Effector memory CD8-positive, alpha-beta T cell (primary cell): ENCODE results near the gene SEMA4F.
A peak's percentile ranks its signal among the peaks of the same experiment; 100 is the strongest.

Source experiments
- ATAC-seq: fragments of 150-1000 bp; cut with Tn5 transposase; replicated peaks from 2 replicates; pipeline ENCODE4 v1.10.0; 2021; ENCODE audit warnings: mild to moderate bottlenecking, moderate library complexity
- DNase-seq, 3 experiments: peaks; one replicate each; pipeline ENCODE4 v3.0.0; 2021
- H3K27ac Mint-ChIP-seq, 2 donors: one replicate each; pipeline ENCODE4 v1.8.0; 2022; ENCODE audit warnings: mild to moderate bottlenecking in 2 of 2, mixed read lengths in 2 of 2, moderate library complexity in 2 of 2
- H3K27me3 Mint-ChIP-seq, 2 donors: one replicate each; pipeline ENCODE4 v1.8.0; 2022; ENCODE audit warnings: mixed read lengths in 2 of 2
- H3K36me3 Mint-ChIP-seq: one replicate; pipeline ENCODE4 v1.8.0; 2022; ENCODE audit warnings: mild to moderate bottlenecking, moderate library complexity, mixed read lengths; ENCODE audit not compliant: insufficient read depth
- H3K4me1 Mint-ChIP-seq, 2 donors: one replicate each; pipeline ENCODE4 v1.8.0; 2022; ENCODE audit warnings: low read depth in 2 of 2, mixed read lengths in 2 of 2
- H3K4me3 Mint-ChIP-seq, 2 donors: one replicate each; pipeline ENCODE4 v1.8.0; 2022; ENCODE audit warnings: mild to moderate bottlenecking in 2 of 2, mixed read lengths in 2 of 2, moderate library complexity in 2 of 2
- H3K9me3 Mint-ChIP-seq, 2 donors: one replicate each; pipeline ENCODE4 v1.8.0; 2022; ENCODE audit warnings: mixed read lengths in 2 of 2

Gene SEMA4F

GRCh38 chr2:74702001-74702715, 48.1 kb downstream of the SEMA4F start:
- Mint-ChIP-seq H3K27me3 (no peaks in the 10 kb centered on the region), H3K4me3 (no peak overlapping the region), H3K9me3 (no peaks in the 10 kb centered on the region), H3K36me3 (no peaks in the 10 kb centered on the region), H3K27ac (no peak overlapping the region), H3K4me1 (no peaks in the 10 kb centered on the region)
- DNase-seq: no peak
- no peak for ATAC-seq

DNA sequence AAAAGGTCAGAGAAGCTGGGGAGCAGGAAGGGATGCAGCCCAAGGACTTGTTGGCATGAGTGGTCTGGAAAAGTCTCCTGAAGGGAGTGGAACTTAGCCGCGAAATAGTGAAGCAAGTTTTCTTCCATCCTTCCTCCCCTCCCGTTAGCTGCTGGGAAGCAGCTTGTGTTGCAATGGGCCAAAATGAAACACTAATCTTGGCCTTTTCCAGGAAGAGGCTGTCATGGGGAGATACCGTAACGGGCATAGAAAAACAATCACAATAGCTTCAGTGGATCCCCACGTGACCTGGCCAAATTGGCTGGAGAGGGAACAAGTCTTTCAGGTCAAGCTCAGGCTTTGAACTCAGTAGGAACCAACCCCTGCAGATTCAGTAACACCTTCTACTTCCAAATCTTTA, 49.3 kb downstream of the SEMA4F start:
- Mint-ChIP-seq H3K27me3 (no peaks in the 10 kb centered on the region), H3K9me3 (no peaks in the 10 kb centered on the region), H3K4me1 (no peaks in the 10 kb centered on the region), H3K4me3 (no peak overlapping the region), H3K36me3 (no peaks in the 10 kb centered on the region), H3K27ac (no peak overlapping the region)
- DNase-seq (no peak), ATAC-seq (no peak)

DNA sequence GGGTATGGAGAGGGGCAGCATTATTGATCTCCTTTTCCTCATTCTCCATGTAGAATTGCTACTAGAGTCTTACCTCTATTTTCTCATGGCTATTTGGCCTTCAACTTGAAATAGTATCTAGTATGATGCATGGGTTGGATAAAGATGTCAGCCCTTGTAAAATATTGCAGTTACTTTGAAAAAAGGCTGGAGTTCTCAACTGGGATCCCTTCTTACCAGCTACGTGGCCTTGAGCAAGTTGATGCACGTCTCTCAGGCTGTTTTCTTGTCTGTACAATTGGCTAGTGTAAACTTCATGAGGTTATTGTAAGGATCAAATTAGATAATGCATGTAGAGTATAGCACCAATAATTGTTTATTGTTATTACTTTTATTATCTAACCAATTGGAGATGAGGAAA, 50.2 kb downstream of the SEMA4F start:
- no peaks in the 10 kb centered on the region for H3K36me3 Mint-ChIP-seq
- no peak overlapping the region for H3K4me3 Mint-ChIP-seq
- H3K27ac Mint-ChIP-seq: no peak overlapping the region
- no peaks in the 10 kb centered on the region for H3K4me1 Mint-ChIP-seq
- no peaks in the 10 kb centered on the region for H3K9me3 Mint-ChIP-seq
- ATAC-seq (no peak), DNase-seq (no peak)
- no peaks in the 10 kb centered on the region for H3K27me3 Mint-ChIP-seq

GRCh38 chr2:74706741-74707140, 52.7 kb downstream of the SEMA4F start:
- Mint-ChIP-seq H3K9me3 (no peaks in the 10 kb centered on the region), H3K4me3 (no peak overlapping the region), H3K4me1 (no peaks in the 10 kb centered on the region), H3K36me3 (no peaks in the 10 kb centered on the region), H3K27me3 (no peaks in the 10 kb centered on the region), H3K27ac (no peak overlapping the region)
- no peak for DNase-seq
- ATAC-seq: no peak

- ATAC-seq (no peak), DNase-seq (no peak)
- Mint-ChIP-seq H3K36me3 (no peaks in the 10 kb centered on the region), H3K27me3 (no peaks in the 10 kb centered on the region), H3K4me1 (no peaks in the 10 kb centered on the region), H3K9me3 (no peaks in the 10 kb centered on the region), H3K4me3 (no peak overlapping the region), H3K27ac (no peak overlapping the region)
Measured at GRCh38 chr2:74707837-74708236, 53.8 kb downstream of the SEMA4F start.

- H3K27me3 Mint-ChIP-seq: no peaks in the 10 kb centered on the region
- H3K27ac Mint-ChIP-seq: no peak overlapping the region
- H3K36me3 Mint-ChIP-seq: no peaks in the 10 kb centered on the region
- no peaks in the 10 kb centered on the region for H3K4me1 Mint-ChIP-seq
- DNase-seq (no peak), ATAC-seq (no peak)
- H3K4me3 Mint-ChIP-seq: no peak overlapping the region
- H3K9me3 Mint-ChIP-seq: no peaks in the 10 kb centered on the region
Measured at GRCh38 chr2:74708296-74708695, 54.2 kb downstream of the SEMA4F start.

GRCh38 chr2:74708883-74709282, 54.8 kb downstream of the SEMA4F start:
- no peak overlapping the region for H3K27ac Mint-ChIP-seq
- no peaks in the 10 kb centered on the region for H3K36me3 Mint-ChIP-seq
- H3K9me3 Mint-ChIP-seq: no peaks in the 10 kb centered on the region
- DNase-seq (no peak), ATAC-seq (no peak)
- no peak overlapping the region for H3K4me3 Mint-ChIP-seq
- H3K27me3 Mint-ChIP-seq: no peaks in the 10 kb centered on the region
- H3K4me1 Mint-ChIP-seq: no peaks in the 10 kb centered on the region

DNA sequence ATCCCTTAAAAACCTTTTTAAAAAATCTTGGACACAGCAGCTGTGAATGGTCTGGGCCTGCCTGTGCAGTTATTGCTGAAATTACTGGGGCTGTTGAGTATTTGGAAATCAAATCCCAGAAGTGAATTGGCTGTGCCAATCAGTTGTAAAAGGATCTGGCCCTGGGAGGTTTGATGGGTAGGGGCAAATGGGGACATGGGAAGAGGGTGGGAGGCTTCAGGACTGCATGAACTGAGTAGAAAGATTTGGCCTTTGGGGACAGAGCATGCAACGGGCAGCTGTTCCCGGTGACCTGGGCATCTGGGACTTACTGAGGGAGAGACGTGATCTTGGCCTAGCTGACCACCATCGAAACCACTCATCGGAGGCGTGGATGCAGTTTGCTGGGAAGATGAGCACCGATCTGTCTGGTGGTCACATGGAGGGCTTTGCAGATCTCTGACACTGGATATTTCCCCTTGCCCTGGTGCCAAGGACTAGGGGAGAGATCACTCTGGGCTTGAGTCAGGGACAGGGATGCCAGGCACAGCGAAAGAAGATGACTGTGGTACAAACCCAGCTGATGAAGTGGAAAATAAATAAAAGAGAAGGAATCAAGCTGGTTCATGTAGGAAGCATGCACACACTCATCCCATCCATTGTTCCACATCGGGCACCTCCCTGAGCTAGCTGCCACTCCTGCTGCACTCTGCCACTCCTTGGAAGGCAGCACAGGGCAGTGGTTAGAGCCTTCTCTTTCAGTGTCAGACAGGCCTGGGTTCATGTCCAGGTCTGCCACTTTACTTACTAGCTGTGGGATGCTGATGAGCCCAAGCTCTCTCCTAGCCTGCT, 58.4 kb downstream of the SEMA4F start:
- no peaks in the 10 kb centered on the region for H3K36me3 Mint-ChIP-seq
- H3K9me3 Mint-ChIP-seq: no peaks in the 10 kb centered on the region
- no peak for DNase-seq
- peaks cover 0 to 7% of the 10 kb centered on the region in 2 donors for H3K27me3 Mint-ChIP-seq
- H3K27ac Mint-ChIP-seq: no peak overlapping the region
- H3K4me1 Mint-ChIP-seq: peaks cover 0 to 6% of the 10 kb centered on the region in 2 donors
- ATAC-seq: no peak
- H3K4me3 Mint-ChIP-seq: no peak overlapping the region

GRCh38 chr2:74714691-74715080, 60.6 kb downstream of the SEMA4F start:
- Mint-ChIP-seq H3K4me1 (peaks cover 0 to 6% of the 10 kb centered on the region in 2 donors), H3K27ac (no peak overlapping the region), H3K27me3 (peaks cover 0 to 7% of the 10 kb centered on the region in 2 donors), H3K4me3 (peak overlapping the region; percentile 78 to 79), H3K36me3 (no peaks in the 10 kb centered on the region), H3K9me3 (no peaks in the 10 kb centered on the region)
- ATAC-seq: no peak
- DNase-seq: no peak

DNA sequence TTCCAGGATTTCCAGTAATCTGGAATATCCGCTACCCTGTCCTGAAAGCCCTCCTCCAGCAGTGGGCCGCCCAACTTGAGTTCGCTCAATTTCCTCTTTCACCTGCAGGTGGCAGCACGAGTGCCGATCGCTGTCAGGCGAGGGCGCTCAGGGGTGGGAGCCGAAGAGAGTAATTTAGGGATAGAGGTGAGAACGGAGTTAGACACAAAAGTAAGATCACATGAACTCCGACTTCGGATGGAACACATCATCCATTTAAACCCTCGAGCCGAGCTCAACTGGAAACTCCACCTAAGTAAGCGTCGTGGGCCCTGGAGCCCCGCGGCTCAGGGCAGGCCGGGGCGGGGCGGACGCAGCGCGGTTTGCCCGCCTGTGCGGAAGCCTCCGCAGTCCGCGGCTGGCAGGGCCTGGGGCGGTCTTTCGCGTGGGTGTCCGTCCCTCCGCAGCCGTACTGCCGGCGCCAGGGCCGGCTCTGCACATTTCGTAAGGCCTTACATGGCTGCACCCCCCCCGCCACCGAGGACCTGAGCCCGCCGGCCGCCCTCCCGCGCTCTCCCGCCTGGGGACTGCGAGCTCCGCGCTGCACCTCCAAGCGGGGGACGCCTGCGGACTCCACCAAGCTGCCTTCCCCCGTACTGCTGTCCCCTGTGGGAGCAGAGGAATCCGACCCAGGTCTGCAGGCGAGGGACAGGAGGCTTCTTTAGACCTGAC, 61.2 kb downstream of the SEMA4F start:
- no peak overlapping the region for H3K27ac Mint-ChIP-seq
- no peaks in the 10 kb centered on the region for H3K36me3 Mint-ChIP-seq
- peaks cover 0 to 6% of the 10 kb centered on the region in 2 donors for H3K4me1 Mint-ChIP-seq

DNA sequence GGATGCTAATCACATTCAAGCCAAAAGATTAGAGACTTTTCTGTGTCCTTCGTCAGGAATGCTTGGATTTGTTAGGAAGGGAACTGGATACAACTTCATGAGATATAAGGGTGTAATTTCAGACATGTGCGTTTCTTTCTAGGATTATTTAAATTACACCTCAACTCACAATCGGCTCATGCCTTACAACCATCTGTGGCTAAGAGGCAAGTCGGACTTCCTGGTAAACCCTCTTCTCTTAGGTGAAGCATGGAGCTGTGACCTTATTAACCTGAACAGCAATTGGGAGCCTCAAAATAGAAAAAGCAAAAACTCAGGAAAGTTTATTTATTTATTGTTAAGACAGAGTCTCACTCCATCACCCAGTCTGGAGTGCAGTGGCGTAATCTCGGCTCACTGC, 61.8 kb downstream of the SEMA4F start:
- no peak for ATAC-seq
- Mint-ChIP-seq H3K4me3 (peak overlapping the region; percentile 78 to 79), H3K27ac (no peak overlapping the region), H3K9me3 (no peaks in the 10 kb centered on the region), H3K36me3 (no peaks in the 10 kb centered on the region), H3K4me1 (peaks cover 0 to 6% of the 10 kb centered on the region in 2 donors), H3K27me3 (peaks cover 0 to 7% of the 10 kb centered on the region in 2 donors)
- no peak for DNase-seq

More for the DNA sequence above, 61.2 kb downstream of the SEMA4F start:
- Mint-ChIP-seq H3K9me3 (no peaks in the 10 kb centered on the region), H3K27me3 (peaks cover 0 to 7% of the 10 kb centered on the region in 2 donors), H3K4me3 (peak overlapping the region; percentile 78 to 79)
- peak; percentile 79 to 82 (median 80) for DNase-seq
- peak; percentile 88 for ATAC-seq

DNA sequence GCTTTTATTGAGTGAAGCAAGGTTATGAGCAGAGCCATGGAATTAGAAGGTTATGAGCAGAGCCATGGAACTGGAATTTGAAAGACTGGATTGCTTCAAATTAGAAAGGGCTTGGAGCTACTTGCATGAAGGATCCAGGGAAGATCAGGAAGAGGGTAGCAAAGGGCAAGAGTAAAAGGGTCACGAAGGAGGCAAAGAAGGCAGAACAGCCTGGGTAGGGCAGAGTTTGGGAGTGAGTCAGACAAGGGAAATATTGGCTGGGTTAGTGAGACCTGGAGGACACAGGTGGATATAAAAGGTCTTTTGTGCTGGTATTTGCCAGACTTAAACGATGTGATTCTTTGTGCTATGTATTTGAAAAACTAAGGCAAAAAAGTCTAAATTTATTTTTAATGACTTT, 65.0 kb downstream of the SEMA4F start:
- H3K27ac Mint-ChIP-seq: no peak overlapping the region
- H3K36me3 Mint-ChIP-seq: no peaks in the 10 kb centered on the region
- no peak for DNase-seq
- H3K27me3 Mint-ChIP-seq: peaks cover 0 to 18% of the 10 kb centered on the region in 2 donors
- no peaks in the 10 kb centered on the region for H3K9me3 Mint-ChIP-seq
- no peak overlapping the region for H3K4me3 Mint-ChIP-seq
- ATAC-seq: no peak
- H3K4me1 Mint-ChIP-seq: peaks cover 0 to 6% of the 10 kb centered on the region in 2 donors

GRCh38 chr2:74721316-74721715, 67.3 kb downstream of the SEMA4F start:
- H3K36me3 Mint-ChIP-seq: no peaks in the 10 kb centered on the region
- peaks cover 0 to 11% of the 10 kb centered on the region in 2 donors for H3K27me3 Mint-ChIP-seq
- no peaks in the 10 kb centered on the region for H3K4me1 Mint-ChIP-seq
- H3K4me3 Mint-ChIP-seq: no peak overlapping the region
- no peaks in the 10 kb centered on the region for H3K9me3 Mint-ChIP-seq
- ATAC-seq (no peak), DNase-seq (no peak)
- no peak overlapping the region for H3K27ac Mint-ChIP-seq
